GM18526 (cell line): Measurements from ENCODE around the gene MRPS12.

Source experiments
- POLR2A ChIP-seq: IDR thresholded peaks from 3 replicates; pipeline ENCODE4 v1.6.1; 2011; ENCODE audit not compliant: insufficient read length; ENCODE audit errors: extremely low read depth

MRPS12 gene

GRCh38 chr19:38945562-38946228 lies 15.0 kb downstream of the MRPS12 start:
- no peak for TF ChIP-seq POLR2A

GRCh38 chr19:38946229-38947010 lies 15.7 kb downstream of the MRPS12 start:
- no peak for TF ChIP-seq POLR2A

DNA sequence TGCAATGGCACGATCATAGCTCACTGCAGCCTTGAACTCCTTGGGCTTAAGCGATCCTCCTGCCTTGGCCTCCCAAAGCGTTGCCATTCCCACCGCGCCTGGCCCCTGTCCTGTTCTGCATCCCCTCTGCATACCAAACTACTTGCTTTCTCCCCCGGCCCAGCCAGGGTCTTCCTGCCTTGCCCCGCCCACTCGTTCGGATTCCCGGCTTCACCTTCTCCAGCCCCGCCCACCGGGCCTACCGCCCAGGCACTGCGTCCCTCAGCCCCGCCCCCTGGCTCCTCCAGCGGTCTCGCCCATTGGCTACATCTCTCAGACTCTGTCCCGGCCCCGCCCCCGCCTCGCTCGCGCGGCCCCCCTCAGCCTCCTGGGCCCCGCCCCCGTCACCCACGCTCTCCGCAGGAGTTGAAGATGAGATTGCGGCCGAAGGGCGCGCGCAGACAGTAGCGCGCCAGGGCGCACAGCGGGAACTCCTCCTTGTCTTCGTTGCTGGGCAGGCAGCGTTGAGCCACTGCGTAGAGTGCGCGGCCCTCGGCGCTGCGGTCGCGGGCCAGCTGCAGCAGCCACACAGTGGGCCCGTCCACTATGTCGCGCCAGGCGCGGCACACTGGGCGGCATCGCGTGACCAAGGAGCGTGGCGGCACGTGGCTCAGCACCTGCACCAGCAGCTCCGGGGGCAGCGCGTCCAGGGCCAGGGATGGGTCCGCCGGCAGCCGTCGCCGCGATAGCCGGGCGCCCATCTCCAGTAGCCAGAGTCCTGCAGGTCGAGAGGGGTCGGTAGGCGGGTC lies 19.0 kb downstream of the MRPS12 start:
- TF ChIP-seq POLR2A = no peak

- no peak for TF ChIP-seq POLR2A
Measured at GRCh38 chr19:38951187-38951586, 20.4 kb downstream of the MRPS12 start.

DNA sequence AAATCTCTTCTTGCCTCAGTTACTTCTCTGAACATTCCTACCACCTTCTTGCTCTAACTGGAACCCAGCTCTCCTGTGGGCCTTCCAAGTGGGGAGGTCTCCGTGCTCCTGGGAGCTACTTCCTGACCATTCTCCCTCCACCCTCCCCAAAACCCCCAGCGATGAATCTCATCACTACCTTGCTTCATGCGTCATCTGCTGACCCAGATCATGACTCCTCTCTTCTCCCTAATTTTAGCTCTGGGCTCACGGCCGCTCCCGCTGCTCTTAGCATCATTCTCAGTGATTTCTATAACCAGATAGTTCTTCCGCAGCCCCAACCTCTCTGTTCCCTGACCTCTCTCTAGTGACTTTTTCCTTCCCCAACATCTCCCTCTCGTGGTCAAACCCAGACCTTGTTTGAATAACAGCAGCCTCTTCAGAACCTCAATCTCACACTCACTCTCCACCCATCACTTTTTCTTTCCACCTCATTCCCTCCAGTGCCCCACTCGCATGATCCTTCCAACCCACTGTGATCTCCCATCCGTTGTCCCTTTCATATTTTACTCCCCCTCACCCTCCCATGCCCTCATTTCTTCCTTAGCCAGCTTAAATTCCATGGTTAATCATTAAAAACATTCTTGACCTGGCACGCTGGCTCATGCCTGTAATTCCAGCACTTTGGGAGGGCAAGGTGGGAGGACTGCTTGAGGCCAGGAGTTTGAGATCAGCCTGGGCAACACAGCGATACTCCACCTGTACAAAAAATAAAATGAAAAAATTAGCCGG lies 21.8 kb downstream of the MRPS12 start:
- no peak for TF ChIP-seq POLR2A

DNA sequence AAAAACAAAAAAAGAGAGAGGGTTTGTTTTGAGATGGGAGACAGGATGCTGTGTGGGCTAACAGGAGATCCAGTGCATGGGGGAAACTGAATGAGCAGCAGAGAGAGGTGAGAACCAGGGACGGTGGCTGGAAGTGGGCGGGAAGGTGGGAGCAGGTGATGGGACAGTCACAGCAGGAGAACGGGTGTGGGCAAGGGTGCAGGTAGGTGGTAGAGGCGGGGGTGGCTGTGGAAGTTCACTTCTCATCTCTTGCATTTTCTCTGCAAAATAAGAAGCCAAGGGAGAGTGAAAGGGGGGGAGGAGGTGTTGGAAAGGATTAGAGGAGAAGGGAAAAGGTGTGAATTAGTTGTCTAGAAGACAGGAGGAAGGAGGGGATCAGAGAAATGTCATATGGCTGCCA lies 22.9 kb downstream of the MRPS12 start:
- no peak for TF ChIP-seq POLR2A

DNA sequence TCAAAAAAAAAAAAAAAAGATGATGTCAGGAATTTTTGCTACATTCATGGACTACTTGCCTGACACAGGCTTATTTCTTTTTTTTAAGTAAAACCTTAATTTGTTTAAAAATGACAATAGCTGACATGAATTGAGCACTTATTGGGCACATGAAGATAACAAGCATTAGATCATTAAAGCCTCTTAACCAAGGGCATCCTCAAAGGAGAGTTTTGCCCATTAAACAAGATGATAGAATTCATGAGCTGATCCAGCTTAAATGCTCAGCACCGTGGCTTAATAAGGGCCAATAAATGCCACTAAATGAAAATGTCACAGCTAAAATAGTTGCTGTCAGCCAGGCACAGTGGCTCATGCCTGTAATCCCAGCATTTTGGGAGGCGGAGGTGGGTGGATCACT lies 25.5 kb downstream of the MRPS12 start:
- TF ChIP-seq POLR2A = no peak

DNA sequence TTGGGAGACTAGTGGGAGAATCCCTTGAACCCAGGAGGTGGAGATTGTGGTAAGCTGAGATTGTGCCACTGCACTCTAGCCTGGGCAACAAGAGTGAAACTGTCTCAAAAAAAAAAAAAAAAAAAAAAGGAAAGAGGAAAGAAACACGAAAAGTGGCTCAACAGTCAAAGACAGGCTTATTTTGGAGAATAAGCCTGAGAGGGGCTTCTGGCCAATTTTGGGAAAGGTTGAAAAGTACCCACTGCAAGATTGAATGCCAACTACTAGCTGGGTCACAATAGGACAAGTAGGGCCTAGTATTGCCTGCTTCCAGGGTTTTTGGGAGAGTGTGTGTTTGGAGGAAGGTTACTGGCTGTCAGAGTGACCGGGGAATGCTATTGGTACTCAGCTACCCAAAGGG lies 27.6 kb downstream of the MRPS12 start:
- no peak for TF ChIP-seq POLR2A

DNA sequence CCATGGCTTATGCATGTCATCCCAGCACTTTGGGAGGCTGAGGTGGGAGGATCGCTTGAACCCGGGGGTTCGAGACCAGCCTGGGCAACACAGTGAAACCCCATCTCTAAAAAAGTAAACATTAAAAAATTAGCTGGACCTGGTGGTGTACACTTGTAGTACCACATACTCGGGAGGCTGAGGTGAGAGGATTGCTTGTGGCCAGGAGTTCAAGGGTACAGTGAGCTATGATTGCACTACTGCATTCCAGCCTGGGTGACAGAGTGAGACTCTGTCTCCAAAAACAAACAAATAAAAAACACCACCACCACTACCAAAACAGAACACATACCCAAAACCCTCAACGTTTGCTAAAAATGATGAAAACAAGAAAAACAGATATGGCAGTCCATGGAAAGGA lies 28.9 kb downstream of the MRPS12 start:
- TF ChIP-seq POLR2A = no peak

DNA sequence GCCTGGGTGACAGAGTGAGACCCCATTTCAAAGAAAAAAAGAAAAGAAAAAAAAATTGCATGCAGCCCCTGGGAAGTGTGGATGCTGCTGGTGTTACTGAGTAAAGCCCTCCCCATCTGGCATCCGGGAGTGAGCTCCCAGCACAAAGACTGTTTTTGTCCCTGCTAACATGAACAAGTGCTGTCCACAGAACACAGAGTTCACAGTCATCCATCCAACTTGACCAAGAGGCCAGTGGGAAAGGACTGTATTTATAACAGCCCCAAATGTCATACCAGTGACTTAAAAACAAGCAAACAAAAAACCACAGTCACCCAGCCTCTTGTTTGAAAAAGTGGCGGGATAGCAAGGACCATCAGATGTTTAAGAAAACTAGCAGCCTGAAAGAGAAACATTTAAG lies 34.0 kb downstream of the MRPS12 start:
- no peak for TF ChIP-seq POLR2A

DNA sequence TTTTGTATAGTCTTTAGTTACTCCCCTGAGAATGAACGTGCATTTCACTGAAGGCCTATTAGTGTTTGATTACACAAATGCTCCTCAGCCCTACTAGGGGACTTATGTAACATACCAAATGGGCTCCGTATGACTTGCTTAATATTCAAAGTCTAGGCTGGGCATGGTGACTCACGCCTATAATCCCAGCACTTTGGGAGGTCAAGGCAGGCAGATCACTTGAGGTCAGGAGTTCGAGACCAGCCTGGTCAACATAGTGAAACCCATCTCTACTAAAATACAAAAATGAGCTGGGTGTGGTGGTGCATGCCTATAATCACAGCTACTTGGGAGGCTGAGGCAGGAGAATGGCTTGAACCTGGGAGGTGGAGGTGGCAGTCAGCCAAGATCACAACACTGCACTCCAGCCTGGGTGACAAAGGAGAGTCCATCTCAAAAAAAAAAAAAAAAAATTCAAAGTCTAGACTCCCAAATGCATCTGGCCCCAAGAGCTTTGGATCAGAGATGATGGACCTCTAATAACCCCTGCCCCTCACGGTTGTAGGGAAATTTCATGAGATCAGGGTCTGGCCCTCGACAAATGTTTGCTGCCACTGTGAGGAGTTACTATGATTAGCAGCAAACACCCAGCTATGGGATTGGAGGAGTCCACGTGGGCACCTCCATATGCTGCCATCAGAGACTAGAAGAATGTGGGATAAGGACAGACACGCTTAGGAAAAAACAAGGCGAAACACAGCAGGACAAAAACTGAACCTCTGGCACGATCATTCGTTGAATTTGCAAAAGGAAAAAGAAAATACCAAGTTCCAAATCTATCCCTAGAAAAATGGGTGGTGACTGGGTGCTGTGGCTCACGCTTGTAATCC lies 40.2 kb downstream of the MRPS12 start:
- TF ChIP-seq POLR2A = no peak

- no peak for TF ChIP-seq POLR2A
Measured at GRCh38 chr19:38971672-38972071, 40.9 kb downstream of the MRPS12 start.

DNA sequence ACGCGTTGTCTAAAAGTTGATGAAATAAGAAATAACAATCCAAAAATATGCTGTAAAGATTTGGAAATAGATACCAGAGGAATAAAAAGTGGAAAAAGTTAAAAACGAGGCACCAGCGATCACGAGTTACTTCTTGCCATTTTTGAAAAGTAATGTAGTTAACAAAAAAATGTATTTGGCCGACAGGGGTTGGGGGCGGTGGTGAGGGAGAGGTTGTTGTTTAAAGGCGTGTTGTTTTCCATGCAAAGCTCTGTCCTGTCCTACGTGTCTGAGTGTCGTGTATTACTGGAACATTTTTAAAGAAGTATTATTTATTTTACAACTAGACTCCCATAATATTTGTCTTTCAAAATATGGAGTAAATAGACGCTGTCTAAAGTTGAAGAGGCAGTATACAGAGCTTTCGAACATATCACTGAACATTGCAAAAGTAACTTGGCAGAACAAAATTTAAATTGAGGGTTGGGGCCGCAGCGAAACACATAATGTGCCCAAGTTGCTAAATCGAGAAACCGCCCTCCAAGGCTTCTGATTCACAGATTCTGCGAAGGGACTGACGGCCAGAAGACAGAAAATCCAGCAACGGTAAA lies 44.0 kb downstream of the MRPS12 start:
- TF ChIP-seq POLR2A = no peak
